HepG2 (cell line): ENCODE data around the gene DNMT3A. TPM values are rescaled to one million over a fixed set of nuclear protein-coding genes. Genes with fewer than 3 reads are reported as not detected.

Experiments used
- ATAC-seq: fragments of 200-7000 bp; cut with Tn5 transposase; 3 replicates; pipeline ENCODE4 v1.9.1; 2020; ENCODE audit warnings: mild to moderate bottlenecking, moderate library complexity
- BruUV-seq: library from RNA; stranded (reverse); fragments of 400-500 nt; replicated peaks from 2 replicates; lab custom pipeline; 2021; lab: Mats Ljungman, UMichigan
- CTCF ChIA-PET: fragments of 300-600 bp; formaldehyde crosslinking; extraction: SDS; loops from one replicate; lab custom pipeline; 2021; ENCODE audit warnings: low total read pairs, inconsistent platforms, low intra/inter-chr PET ratio; lab: Yijun Ruan, JAX
- POLR2A ChIA-PET: fragments of 350-600 bp; sonication (Branson Sonifier 250); formaldehyde crosslinking; loops from one replicate; lab custom pipeline; 2020; ENCODE audit warnings: antibody characterized with exemption, inconsistent platforms; lab: Yijun Ruan, JAX
- DNase-seq: peaks from one replicate; pipeline ENCODE4 v3.0.0-alpha.2; 2015; ENCODE audit warnings: low spot score
- FAIRE-seq: peaks from 3 replicates; lab custom pipeline; 2011; peaks lifted over from hg19 to GRCh38; lab: Jason Lieb, UNC
- H2AFZ ChIP-seq: one replicate; pipeline ENCODE4 v1.6.1; 2011; ENCODE audit warnings: low read length, inconsistent platforms
- H3K27ac ChIP-seq: fragments of 300-600 bp; 3 replicates; pipeline ENCODE4 v1.8.0; 2011; ENCODE audit warnings: mixed run types, mild to moderate bottlenecking, mixed read lengths, low read length, inconsistent platforms; ENCODE audit not compliant: insufficient read depth; ENCODE audit errors: extremely low read length
- H3K27me3 ChIP-seq, 2 experiments: fragments of 200-600 bp in 1 of 2; 2 replicates in 1 of 2; 3 replicates in 1 of 2; pipeline versions ENCODE4 v1.6.0 to v1.8.0; 2011; ENCODE audit warnings: low read length in 2 of 2, mild to moderate bottlenecking in 2 of 2, moderate library complexity in 2 of 2, inconsistent platforms in 1 of 2; ENCODE audit not compliant: insufficient read depth in 2 of 2, control insufficient read depth in 1 of 2
- H3K36me3 ChIP-seq, 2 experiments: fragments of 200-600 bp in 1 of 2; replicated peaks in 1 of 2; 2 replicates in 1 of 2; 3 replicates in 1 of 2; pipeline versions ENCODE4 v1.5.1 to v1.8.0; 2011; ENCODE audit warnings: low read length in 2 of 2, inconsistent platforms in 1 of 2; ENCODE audit not compliant: insufficient read depth in 2 of 2, control insufficient read depth in 1 of 2
- H3K4me1 ChIP-seq: 2 replicates; pipeline ENCODE4 v1.5.1; 2012; ENCODE audit warnings: low read length, inconsistent platforms; ENCODE audit not compliant: insufficient read depth
- H3K4me2 ChIP-seq: 2 replicates; pipeline ENCODE4 v1.6.0; 2011; ENCODE audit warnings: low read depth, low read length, inconsistent platforms
- H3K4me3 ChIP-seq, 3 experiments: fragments of 200-600 bp in 1 of 3; sonication (generic), shearing (Covaris generic) in 1 of 3; replicated peaks in 1 of 3; 2 replicates each; pipeline ENCODE4 v1.5.1; 2011 to 2016; ENCODE audit warnings: low read length in 3 of 3, inconsistent platforms in 2 of 3, low read depth in 2 of 3, mild to moderate bottlenecking in 2 of 3, control low read depth in 1 of 3, mixed read lengths in 1 of 3; ENCODE audit not compliant: insufficient read depth in 1 of 3
- H3K79me2 ChIP-seq: one replicate; pipeline ENCODE4 v1.6.1; 2011; ENCODE audit warnings: low read length, inconsistent platforms; ENCODE audit not compliant: insufficient read depth
- H3K9ac ChIP-seq: 2 replicates; pipeline ENCODE4 v1.6.0; 2011; ENCODE audit warnings: mild to moderate bottlenecking, low read depth, low read length, inconsistent platforms; ENCODE audit not compliant: insufficient read depth
- H3K9me3 ChIP-seq: 2 replicates; pipeline ENCODE4 v1.5.1; 2012; ENCODE audit warnings: mild to moderate bottlenecking, low read length
- H4K20me1 ChIP-seq: 2 replicates; pipeline ENCODE4 v1.6.0; 2011; ENCODE audit warnings: inconsistent platforms, mild to moderate bottlenecking, low read length, moderate library complexity; ENCODE audit not compliant: insufficient read depth
- GATA4 ChIP-seq: sonication (generic); IDR thresholded peaks from 2 replicates; pipeline ENCODE4 v1.6.1; 2016; ENCODE audit warnings: antibody characterized with exemption, low read depth, borderline replicate concordance
- ZNF460 ChIP-seq: sonication (generic); formaldehyde crosslinking; IDR thresholded peaks from 2 replicates; pipeline ENCODE4 v1.5.1; 2020; ENCODE audit warnings: missing genetic modification reagents, mild to moderate bottlenecking, borderline replicate concordance
- WGBS: methylation state at CpG from one replicate; pipeline ENCODE4 v1.1.6; 2017; ENCODE audit warnings: low lambda C conversion rate; 5-methylcytosine and 5-hydroxymethylcytosine counted together
- in situ Hi-C: cut with HindIII; loops from 2 replicates; pipeline ENCODE4 v1.10.0; 2017; ENCODE audit warnings: low pct_unique_long_range_greater_than_20kb; ENCODE audit not compliant: extremely low pct_ligation_motif_present
- intact Hi-C: fragments of 100-400 bp; cut with micrococcal nuclease; formaldehyde crosslinking; loops from one replicate; pipeline ENCODE4 v1.10.0; 2022; ENCODE audit not compliant: unreplicated experiment
- polyA plus RNA-seq, 8 experiments: library from polyadenylated mRNA; depleted of rRNA in 3 of 8; stranded (reverse) in 7 of 8; unstranded in 1 of 8; fragments of >200 nt; fragmentation: Illumina TruSeq in 4 of 8; extraction: Trizol in 4 of 8; gene quantifications; 2 replicates each; pipeline versions ENCODE4 v1.2.1 to v1.2.3, GENCODE V29; 2011 to 2016; ENCODE audit warnings: low read depth in 4 of 8, missing spikeins in 1 of 8, mixed read lengths in 1 of 8; ENCODE audit not compliant: insufficient read depth in 1 of 8
- total RNA-seq, 5 experiments: library from RNA; depleted of rRNA; stranded (reverse); fragments of >200 nt; fragmentation: Illumina TruSeq; extraction: Trizol; gene quantifications; 2 replicates each; pipeline ENCODE4 v1.2.3, GENCODE V29; 2016; ENCODE audit warnings: low read depth in 1 of 5
- TF ChIP-seq, protein P1 (sequence below): sonication (generic); formaldehyde crosslinking; IDR thresholded peaks from 2 replicates; pipeline ENCODE4 v1.8.0; 2022; ENCODE audit warnings: low read depth, missing genetic modification reagents
- TF ChIP-seq, protein P2 (sequence below): sonication (generic); formaldehyde crosslinking; IDR thresholded peaks from 2 replicates; pipeline ENCODE4 v1.5.0; 2020; ENCODE audit warnings: missing genetic modification reagents
- TF ChIP-seq, protein P3 (sequence below): sonication (generic); formaldehyde crosslinking; IDR thresholded peaks from 2 replicates; pipeline ENCODE4 v1.5.1; 2020; ENCODE audit warnings: mild to moderate bottlenecking, missing genetic modification reagents, borderline replicate concordance

The DNMT3A gene
- total and polyA plus RNA-seq, 2 of the 13 experiments (the other 11 are each of a cell fraction or from before 2014, with no cell fraction given), result 14.7 to 29.1 TPM

DNA sequence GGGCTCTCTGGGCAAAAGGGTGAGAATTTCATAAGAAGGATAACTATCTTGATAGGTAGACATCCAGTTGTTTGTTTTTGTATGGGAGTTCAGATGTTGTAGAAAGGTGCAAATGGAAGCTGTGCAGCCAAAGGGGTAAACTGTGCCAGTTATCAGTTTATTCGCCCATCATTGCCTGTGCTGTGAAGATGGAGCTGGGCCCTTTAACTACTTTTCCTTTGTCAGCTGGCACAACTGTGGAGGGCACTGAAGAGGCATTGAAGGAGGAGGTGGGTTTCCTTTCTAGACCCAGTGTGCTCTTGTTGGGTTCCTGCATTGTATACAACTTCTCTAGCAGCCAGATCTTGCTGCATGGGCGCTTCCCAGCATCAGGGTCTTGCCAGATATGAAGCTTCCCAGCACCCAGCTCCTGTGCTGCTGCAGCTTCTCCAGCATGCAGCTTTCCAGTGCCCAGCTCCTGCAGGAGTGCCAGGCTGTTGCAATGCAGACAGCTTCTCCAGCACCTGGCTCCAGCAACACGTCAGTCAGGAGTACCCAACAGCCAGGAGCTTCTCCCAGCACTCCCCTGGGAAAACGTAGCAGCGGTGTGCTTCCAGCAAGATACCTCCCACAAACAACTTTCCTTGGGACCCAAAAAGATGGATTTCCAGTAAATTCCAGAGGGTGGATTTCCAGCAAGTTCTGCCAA, 15.3 kb downstream of the DNMT3A start:
- Histone ChIP-seq H3K27ac (no peak overlapping the region), H3K9ac (no peak overlapping the region), H2AFZ (no peak overlapping the region), H3K9me3 (peaks cover 5% of the 10 kb centered on the region; the same call in 1 of the 2 replicates), H3K36me3 (no peaks in the 10 kb centered on the region), H4K20me1 (no peaks in the 10 kb centered on the region; the same call in 1 of the 2 replicates), H3K4me1 (no peaks in the 10 kb centered on the region), H3K4me3 (no peak overlapping the region), H3K79me2 (no peaks in the 10 kb centered on the region), H3K27me3 (0 out of 5 replicates have a peak, but pooled peaks cover 0 to 2% of the 10 kb centered on the region in 2 experiments), H3K4me2 (no peak overlapping the region)
- intact Hi-C loops (no loop called here), in situ Hi-C loops (no loop called here)
- TF ChIP-seq, protein P1, sequence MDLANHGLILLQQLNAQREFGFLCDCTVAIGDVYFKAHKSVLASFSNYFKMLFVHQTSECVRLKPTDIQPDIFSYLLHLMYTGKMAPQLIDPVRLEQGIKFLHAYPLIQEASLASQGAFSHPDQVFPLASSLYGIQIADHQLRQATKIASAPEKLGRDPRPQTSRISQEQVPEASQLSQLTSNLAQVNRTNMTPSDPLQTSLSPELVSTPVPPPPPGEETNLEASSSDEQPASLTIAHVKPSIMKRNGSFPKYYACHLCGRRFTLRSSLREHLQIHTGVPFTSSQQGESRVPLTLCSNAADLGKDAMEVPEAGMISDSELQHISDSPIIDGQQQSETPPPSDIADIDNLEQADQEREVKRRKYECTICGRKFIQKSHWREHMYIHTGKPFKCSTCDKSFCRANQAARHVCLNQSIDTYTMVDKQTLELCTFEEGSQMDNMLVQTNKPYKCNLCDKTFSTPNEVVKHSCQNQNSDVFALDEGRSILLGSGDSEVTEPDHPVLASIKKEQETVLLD, result no peak
- no peak for TF ChIP-seq ZNF460 (CRISPR knock-in tag)
- TF ChIP-seq, protein P2, sequence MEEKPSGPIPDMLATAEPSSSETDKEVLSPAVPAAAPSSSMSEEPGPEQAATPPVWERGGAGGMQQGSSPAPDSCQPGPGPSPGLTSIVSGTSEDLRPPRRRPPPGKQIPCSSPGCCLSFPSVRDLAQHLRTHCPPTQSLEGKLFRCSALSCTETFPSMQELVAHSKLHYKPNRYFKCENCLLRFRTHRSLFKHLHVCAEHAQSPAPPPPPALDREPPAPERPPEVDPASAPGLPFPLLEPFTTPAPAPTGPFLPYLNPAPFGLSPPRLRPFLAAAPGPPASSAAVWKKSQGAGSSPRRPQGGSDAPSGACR (CRISPR knock-in tag), result no peak
- TF ChIP-seq, protein P3, sequence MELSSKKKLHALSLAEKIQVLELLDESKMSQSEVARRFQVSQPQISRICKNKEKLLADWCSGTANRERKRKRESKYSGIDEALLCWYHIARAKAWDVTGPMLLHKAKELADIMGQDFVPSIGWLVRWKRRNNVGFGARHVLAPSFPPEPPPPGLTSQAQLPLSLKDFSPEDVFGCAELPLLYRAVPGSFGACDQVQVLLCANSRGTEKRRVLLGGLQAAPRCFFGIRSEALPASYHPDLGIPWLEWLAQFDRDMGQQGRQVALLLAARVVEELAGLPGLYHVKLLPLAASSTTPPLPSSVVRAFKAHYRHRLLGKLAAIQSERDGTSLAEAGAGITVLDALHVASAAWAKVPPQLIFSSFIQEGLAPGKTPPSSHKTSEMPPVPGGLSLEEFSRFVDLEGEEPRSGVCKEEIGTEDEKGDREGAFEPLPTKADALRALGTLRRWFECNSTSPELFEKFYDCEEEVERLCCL (CRISPR knock-in tag), result no peak
- TF ChIP-seq GATA4, result no peak
- ChIA-PET POLR2A (no interaction called here), CTCF (no interaction called here)
- WGBS, result 84% methylated on average over 5 of the region's 5 CpGs
- DNase-seq (no peak), ATAC-seq (no peak), FAIRE-seq (no peak)
- no TSS peak for BruUV-seq
